Keratinocyte (primary cell): ENCODE data around the gene GDPD4.

Experiments
- CTCF ChIP-seq, 3 experiments: IDR thresholded peaks in 1 of 3; conservative IDR thresholded peaks in 1 of 3; optimal IDR thresholded peaks in 1 of 3; 2 replicates in 2 of 3; 3 replicates in 1 of 3; pipeline versions ENCODE3 to v1.5.1; 2011; ENCODE audit warnings: low read length in 3 of 3, mild to moderate bottlenecking in 3 of 3, moderate library complexity in 2 of 3, control low read depth in 1 of 3, inconsistent platforms in 1 of 3; ENCODE audit not compliant: insufficient read depth in 2 of 3; ENCODE audit errors: extremely low read depth in 1 of 3
- EZH2 ChIP-seq: IDR thresholded peaks from one replicate; pipeline ENCODE4 v1.6.1; 2012; ENCODE audit warnings: inconsistent platforms, mild to moderate bottlenecking, low read length, moderate library complexity

DNA sequence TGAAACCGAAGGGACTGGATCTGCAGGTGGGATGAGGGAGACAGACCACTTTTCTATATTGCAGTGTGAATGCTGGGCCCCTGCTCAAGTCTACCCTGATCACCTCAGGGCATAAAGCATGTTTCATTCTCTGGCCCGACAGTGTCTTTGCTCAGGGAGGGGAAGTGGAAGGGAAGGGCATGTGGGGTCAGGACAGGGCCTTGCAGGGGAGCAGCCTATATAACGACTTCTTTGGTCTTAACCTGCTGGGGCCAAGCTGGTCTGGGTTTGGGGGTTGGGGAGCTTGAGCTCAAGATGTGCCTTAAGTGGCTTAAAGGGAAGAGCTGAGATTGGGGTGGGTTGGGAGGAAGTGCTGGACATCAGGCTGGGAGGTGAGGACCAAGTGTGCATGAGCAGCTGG lies 86.4 kb downstream of the GDPD4 start:
- no peak for TF ChIP-seq CTCF (optimal IDR thresholded peaks at IDR 0.05 in 1 of 3, IDR thresholded peaks at IDR 0.05 in 1 of 3, conservative IDR thresholded peaks at IDR 0.05 in 1 of 3; ENCODE audit: extremely low read depth in 1 of 3, insufficient read depth in 2 of 3, low read length in 3 of 3)
- no peak for TF ChIP-seq EZH2
